22Rv1 (cell line): ENCODE data around the gene FEZF1.

Experiments
- H3K27ac ChIP-seq: fragments of 450-650 bp; 2 replicates; pipeline ENCODE4 v1.5.1; 2017
- ZFX ChIP-seq: fragments of 450-650 bp; IDR thresholded peaks from 2 replicates; pipeline ENCODE4 v1.6.1; 2017; ENCODE audit warnings: antibody characterized with exemption, borderline replicate concordance
- TF ChIP-seq, protein P1 (sequence below): fragments of 450-650 bp; IDR thresholded peaks from 2 replicates; pipeline ENCODE4 v1.5.1; 2017; ENCODE audit warnings: mild to moderate bottlenecking

Gene FEZF1

GRCh38 chr7:122304319-122304975 lies at the start of gene FEZF1:
Gene FEZF1, minus strand, starts transcription at chr7:122304750. Its CDS starts 313 bp downstream, at chr7:122304437.
- TF ChIP-seq ZFX, result no peak
- TF ChIP-seq, protein P1, sequence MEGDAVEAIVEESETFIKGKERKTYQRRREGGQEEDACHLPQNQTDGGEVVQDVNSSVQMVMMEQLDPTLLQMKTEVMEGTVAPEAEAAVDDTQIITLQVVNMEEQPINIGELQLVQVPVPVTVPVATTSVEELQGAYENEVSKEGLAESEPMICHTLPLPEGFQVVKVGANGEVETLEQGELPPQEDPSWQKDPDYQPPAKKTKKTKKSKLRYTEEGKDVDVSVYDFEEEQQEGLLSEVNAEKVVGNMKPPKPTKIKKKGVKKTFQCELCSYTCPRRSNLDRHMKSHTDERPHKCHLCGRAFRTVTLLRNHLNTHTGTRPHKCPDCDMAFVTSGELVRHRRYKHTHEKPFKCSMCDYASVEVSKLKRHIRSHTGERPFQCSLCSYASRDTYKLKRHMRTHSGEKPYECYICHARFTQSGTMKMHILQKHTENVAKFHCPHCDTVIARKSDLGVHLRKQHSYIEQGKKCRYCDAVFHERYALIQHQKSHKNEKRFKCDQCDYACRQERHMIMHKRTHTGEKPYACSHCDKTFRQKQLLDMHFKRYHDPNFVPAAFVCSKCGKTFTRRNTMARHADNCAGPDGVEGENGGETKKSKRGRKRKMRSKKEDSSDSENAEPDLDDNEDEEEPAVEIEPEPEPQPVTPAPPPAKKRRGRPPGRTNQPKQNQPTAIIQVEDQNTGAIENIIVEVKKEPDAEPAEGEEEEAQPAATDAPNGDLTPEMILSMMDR, result no peak
- peak within 1 kb of the TSS; percentile 85 for H3K27ac ChIP-seq

DNA sequence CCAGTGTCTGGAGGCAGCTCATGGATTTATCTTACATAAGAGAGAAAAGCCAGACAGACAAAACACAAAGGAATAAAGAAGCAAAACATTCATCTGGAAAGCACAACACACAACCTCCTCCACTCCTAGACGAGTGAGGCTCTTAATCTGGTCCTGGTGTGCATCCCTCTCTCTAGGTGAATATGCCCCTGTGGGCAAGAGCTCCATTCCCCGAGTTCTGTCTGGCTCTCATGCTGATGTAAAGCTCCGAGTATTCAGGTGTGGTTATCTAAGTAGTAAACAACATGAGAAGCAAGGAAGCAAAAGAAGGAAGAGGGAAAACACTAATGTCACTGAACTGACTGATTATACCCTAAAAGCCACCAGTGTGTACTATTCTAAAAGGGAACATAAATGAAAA lies 47.9 kb upstream of the FEZF1 start:
- no peak for TF ChIP-seq ZFX
- TF ChIP-seq, protein P1, result no peak
- no peak overlapping the region for H3K27ac ChIP-seq

DNA sequence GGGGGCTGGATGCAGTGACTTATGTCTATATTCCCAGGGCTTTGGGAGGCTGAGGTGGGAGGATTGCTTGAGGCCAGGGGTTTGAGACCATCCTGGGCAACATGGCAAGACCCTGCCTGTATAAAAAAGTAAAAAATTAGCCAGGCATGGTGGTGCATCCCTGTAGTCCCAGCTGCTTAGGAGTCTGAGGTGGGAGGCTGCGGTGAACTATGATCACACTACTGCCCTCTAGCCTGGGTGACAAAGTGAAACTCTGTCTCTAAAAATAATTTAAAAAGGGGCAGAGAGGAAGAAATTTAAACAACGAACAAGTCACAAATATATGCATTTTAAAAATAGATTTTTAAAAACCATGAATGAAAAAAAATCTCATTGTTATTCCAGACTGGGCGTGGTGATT lies 46.2 kb upstream of the FEZF1 start:
- no peak overlapping the region for H3K27ac ChIP-seq
- TF ChIP-seq, protein P1, result no peak
- no peak for TF ChIP-seq ZFX

- TF ChIP-seq, protein P1, result no peak
- TF ChIP-seq ZFX, result no peak
- no peak overlapping the region for H3K27ac ChIP-seq
These were observed 39.7 kb upstream of the FEZF1 start for GRCh38 chr7:122344303-122344620.

- H3K27ac ChIP-seq, result no peak overlapping the region
These were observed 39.2 kb upstream of the FEZF1 start for GRCh38 chr7:122343601-122344302.

DNA sequence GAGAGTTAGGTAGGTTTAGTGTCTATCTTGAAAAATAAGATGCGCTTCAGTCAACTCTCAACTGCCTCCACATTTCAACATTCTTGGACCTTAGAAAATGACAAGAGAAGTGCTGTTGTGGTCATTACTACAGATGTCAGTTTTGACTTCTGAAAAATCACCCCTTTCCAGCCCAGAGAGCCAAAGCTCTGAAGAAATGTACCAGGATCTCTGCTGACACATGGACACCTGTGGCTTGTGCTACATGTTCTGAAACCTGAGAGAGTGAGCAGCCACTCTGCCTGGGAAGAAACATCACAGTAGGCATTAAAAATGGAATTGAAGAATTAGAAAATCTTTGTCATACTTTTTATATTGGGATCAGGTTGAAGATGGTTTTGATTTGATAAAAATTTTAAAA lies 35.9 kb upstream of the FEZF1 start:
- no peak for TF ChIP-seq ZFX
- TF ChIP-seq, protein P1, result no peak

More at GRCh38 chr7:122343601-122344302, 39.2 kb upstream of the FEZF1 start:
- no peak for TF ChIP-seq ZFX
- TF ChIP-seq, protein P1, result no peak

More for the DNA sequence above, 35.9 kb upstream of the FEZF1 start:
- no peak overlapping the region for H3K27ac ChIP-seq
